Measurements from ENCODE around the gene PDCD10.

The PDCD10 gene

DNA sequence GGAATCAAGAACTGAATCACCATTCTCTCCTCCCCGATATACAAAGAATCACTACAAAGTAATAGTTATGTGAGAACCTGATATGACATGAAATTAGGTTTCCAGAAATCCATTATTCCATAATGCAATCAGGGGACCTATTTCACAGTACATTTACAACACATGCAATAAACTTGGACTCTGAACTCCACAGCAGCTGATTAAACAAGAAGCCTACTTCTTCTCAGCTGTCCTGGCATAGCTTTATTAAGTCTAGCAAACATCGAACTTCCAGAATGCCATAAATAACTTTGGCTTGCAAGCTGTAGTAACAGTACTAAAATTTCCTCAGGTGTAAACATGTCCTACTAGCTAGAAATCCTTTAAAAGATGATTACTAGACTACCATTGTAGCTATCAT is 17.8 kb downstream of the PDCD10 start:
- in situ Hi-C loops (cut with MboI; ENCODE audit: low pct_unique_long_range_greater_than_20kb, low sequenced_read_pairs, unreplicated experiment) = no loop called here
- TF ChIP-seq, protein P1, sequence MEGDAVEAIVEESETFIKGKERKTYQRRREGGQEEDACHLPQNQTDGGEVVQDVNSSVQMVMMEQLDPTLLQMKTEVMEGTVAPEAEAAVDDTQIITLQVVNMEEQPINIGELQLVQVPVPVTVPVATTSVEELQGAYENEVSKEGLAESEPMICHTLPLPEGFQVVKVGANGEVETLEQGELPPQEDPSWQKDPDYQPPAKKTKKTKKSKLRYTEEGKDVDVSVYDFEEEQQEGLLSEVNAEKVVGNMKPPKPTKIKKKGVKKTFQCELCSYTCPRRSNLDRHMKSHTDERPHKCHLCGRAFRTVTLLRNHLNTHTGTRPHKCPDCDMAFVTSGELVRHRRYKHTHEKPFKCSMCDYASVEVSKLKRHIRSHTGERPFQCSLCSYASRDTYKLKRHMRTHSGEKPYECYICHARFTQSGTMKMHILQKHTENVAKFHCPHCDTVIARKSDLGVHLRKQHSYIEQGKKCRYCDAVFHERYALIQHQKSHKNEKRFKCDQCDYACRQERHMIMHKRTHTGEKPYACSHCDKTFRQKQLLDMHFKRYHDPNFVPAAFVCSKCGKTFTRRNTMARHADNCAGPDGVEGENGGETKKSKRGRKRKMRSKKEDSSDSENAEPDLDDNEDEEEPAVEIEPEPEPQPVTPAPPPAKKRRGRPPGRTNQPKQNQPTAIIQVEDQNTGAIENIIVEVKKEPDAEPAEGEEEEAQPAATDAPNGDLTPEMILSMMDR (IDR thresholded peaks at IDR 0.05; ENCODE audit: extremely low read depth, insufficient read depth, missing control alignments) = no peak
- DNase-seq (ENCODE audit: low spot score) = no peak

DNA sequence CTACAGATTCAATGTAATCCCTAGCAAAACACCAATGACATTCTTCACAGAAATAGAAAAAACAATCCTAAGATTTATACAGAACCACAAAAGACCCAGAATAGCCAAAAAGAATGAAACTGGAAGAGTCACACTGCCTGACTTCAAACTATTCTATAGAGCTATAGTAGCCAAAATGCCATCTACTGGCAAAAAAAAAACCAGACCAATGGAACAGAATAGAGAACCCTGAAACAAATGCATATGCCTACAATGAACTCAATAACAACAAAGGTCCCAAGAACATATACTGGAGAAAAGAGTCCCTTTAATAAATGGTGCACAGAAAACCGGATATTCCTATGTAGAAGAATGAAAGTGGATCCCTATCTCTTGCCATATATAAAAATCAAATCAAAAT is 19.8 kb downstream of the PDCD10 start:
- no peak for DNase-seq (ENCODE audit: low spot score)
- TF ChIP-seq, protein P1 (IDR thresholded peaks at IDR 0.05; ENCODE audit: extremely low read depth, insufficient read depth, missing control alignments) = no peak
- in situ Hi-C loops (cut with MboI; ENCODE audit: low pct_unique_long_range_greater_than_20kb, low sequenced_read_pairs, unreplicated experiment) = no loop called here

DNA sequence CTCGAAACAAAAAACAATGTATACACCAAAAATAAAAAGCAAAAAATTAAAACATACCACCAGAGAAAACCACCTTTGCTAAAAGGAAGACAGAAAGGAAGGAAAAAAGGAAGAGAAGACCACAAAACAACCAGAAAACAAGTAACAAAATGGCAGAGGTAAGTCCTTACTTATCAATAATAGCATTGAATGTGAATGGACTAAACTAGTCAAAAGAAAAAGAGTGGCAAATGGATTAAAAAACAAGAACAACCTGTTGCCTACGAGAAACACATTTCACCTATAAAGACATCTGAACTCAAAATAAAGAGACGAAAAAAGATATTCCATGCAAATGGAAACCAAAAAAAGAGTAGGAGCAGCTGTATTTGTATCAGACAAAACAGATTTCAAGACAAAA is 22.2 kb downstream of the PDCD10 start:
- TF ChIP-seq, protein P1 (IDR thresholded peaks at IDR 0.05; ENCODE audit: extremely low read depth, insufficient read depth, missing control alignments) = no peak
- in situ Hi-C loops (cut with MboI; ENCODE audit: low pct_unique_long_range_greater_than_20kb, low sequenced_read_pairs, unreplicated experiment) = no loop called here
- DNase-seq (ENCODE audit: low spot score) = no peak

DNA sequence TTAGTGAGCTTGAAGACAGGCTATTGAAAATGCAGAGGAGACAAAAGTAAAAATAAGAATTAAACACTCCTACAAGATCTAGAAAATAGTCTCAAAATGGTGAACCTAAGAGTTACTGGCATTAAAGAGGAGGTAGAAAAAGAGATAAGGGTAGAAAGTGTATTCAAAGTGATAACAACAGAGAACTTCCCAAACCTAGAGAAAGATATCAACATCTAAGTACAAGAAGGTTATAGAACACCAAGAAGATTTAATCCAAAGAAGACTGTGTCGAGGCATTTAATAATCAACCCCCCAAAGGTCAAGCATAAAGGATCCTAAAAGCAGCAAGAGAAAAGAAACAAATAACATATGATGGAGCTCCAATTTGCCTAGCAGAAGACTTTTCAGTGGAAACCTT is 23.3 kb downstream of the PDCD10 start:
- TF ChIP-seq, protein P1 (IDR thresholded peaks at IDR 0.05; ENCODE audit: extremely low read depth, insufficient read depth, missing control alignments) = no peak
- in situ Hi-C loops (cut with MboI; ENCODE audit: low pct_unique_long_range_greater_than_20kb, low sequenced_read_pairs, unreplicated experiment) = no loop called here
- DNase-seq (ENCODE audit: low spot score) = no peak

DNA sequence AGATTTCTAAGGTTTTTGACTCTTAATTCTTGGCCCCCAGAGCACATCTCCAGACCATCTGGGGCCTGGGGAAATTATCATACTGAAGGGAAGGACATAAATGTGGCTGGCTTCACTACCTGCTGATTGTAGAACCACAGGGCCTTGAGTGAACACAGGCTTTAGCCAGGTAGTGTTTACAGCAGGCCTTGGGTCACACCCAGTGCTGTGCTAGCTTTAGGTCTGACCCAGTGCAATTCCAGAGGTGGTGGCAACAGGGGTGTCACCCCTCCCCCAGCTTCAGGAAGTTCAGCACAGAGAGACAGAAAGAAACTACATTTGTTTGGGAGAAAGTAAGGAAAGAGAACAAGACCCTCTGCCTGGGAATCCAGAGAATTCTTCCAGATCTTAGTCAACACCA is 24.1 kb downstream of the PDCD10 start:
- in situ Hi-C loops (cut with MboI; ENCODE audit: low pct_unique_long_range_greater_than_20kb, low sequenced_read_pairs, unreplicated experiment) = no loop called here
- no peak for DNase-seq (ENCODE audit: low spot score)
- TF ChIP-seq, protein P1 (IDR thresholded peaks at IDR 0.05; ENCODE audit: extremely low read depth, insufficient read depth, missing control alignments) = no peak

DNA sequence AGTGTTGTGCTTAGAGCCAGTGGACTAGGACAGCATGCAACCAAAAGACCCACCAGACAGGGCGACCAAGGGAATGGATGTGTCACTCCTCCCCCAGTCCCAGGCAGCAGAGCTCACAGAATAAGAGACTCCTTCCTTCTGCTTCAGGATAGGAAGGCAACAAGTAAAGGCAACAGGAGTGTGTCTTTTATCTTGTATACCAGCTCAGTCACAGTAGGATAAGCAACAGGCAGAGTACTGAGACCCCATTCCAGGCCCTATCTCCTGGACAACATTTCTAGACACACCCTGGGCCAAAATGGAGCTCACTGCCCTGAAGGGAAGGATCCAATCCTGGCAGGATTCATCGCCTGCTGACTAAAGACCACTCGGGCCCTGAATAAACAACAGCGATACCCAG is 25.0 kb downstream of the PDCD10 start:
- no peak for DNase-seq (ENCODE audit: low spot score)
- TF ChIP-seq, protein P1 (IDR thresholded peaks at IDR 0.05; ENCODE audit: extremely low read depth, insufficient read depth, missing control alignments) = no peak
- in situ Hi-C loops (cut with MboI; ENCODE audit: low pct_unique_long_range_greater_than_20kb, low sequenced_read_pairs, unreplicated experiment) = no loop called here

DNA sequence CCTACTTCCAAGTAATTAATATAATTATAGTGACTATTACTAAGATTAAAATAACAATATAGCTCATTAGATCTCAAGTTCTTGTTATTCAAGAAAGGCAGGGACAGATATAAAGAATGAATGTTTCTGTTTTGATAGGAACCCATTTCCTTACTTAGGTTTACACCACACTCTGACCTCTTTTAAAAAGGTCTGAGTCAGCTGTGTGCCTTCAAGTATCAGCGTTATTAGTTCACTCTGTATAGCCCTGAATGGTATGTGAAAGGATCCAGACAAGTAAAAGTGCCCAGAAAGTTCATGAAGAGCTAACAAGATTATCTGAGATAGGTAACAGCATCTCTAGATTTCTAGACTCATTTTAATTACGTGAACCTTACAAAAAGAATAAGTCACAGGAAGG is 28.9 kb downstream of the PDCD10 start:
- TF ChIP-seq, protein P1 (IDR thresholded peaks at IDR 0.05; ENCODE audit: extremely low read depth, insufficient read depth, missing control alignments) = no peak
- no peak for DNase-seq (ENCODE audit: low spot score)
- in situ Hi-C loops (cut with MboI; ENCODE audit: low pct_unique_long_range_greater_than_20kb, low sequenced_read_pairs, unreplicated experiment) = no loop called here
